DND-41 (cell line): Measurements from ENCODE around the gene POLR2J.

ENCODE experiments used
- ATAC-seq: fragments of 200-7000 bp; cut with Tn5 transposase; 3 replicates; pipeline ENCODE4 v1.9.1; 2021; ENCODE audit warnings: low read depth; ENCODE audit not compliant: insufficient read depth
- DNase-seq: peaks from one replicate; pipeline ENCODE4 v3.0.0-alpha.2; 2020
- H2AFZ ChIP-seq: 2 replicates; pipeline ENCODE4 v1.6.0; 2012; ENCODE audit warnings: low read depth, low read length
- H3K27ac ChIP-seq: 2 replicates; pipeline ENCODE4 v1.5.1; 2012; ENCODE audit warnings: low read length, inconsistent platforms
- H3K27me3 ChIP-seq: fragments of 200-600 bp; sonication (generic); 2 replicates; pipeline ENCODE4 v1.6.0; 2012; ENCODE audit warnings: low read length, mild to moderate bottlenecking, inconsistent platforms; ENCODE audit not compliant: insufficient read depth, poor library complexity
- H3K36me3 ChIP-seq: 2 replicates; pipeline ENCODE4 v1.5.1; 2012; ENCODE audit warnings: low read length, inconsistent platforms; ENCODE audit not compliant: insufficient read depth
- H3K4me1 ChIP-seq: 2 replicates; pipeline ENCODE4 v1.5.1; 2012; ENCODE audit warnings: mild to moderate bottlenecking, low read length; ENCODE audit not compliant: insufficient read depth
- H3K4me2 ChIP-seq: 2 replicates; pipeline ENCODE4 v1.6.0; 2012; ENCODE audit warnings: mild to moderate bottlenecking, moderate library complexity, low read length, inconsistent platforms; ENCODE audit not compliant: insufficient read depth
- H3K4me3 ChIP-seq, 2 experiments: fragments of 200-600 bp in 1 of 2; shearing (Covaris generic) in 1 of 2; 2 replicates each; pipeline ENCODE4 v1.5.1; 2012 to 2016; ENCODE audit warnings: inconsistent platforms in 2 of 2, low read length in 2 of 2, mild to moderate bottlenecking in 2 of 2, low read depth in 1 of 2, moderate library complexity in 1 of 2
- H3K79me2 ChIP-seq: 2 replicates; pipeline ENCODE4 v1.6.0; 2012; ENCODE audit warnings: low read length, inconsistent platforms; ENCODE audit not compliant: insufficient read depth
- H3K9ac ChIP-seq: 2 replicates; pipeline ENCODE4 v1.6.0; 2012; ENCODE audit warnings: low read depth, mild to moderate bottlenecking, inconsistent platforms, low read length, moderate library complexity
- H3K9me3 ChIP-seq: 2 replicates; pipeline ENCODE4 v1.5.1; 2012; ENCODE audit warnings: low read length, moderate library complexity, mild to moderate bottlenecking, inconsistent platforms; ENCODE audit not compliant: insufficient read depth, severe bottlenecking
- H4K20me1 ChIP-seq: 2 replicates; pipeline ENCODE4 v1.6.0; 2012; ENCODE audit warnings: low read length; ENCODE audit not compliant: insufficient read depth
- CTCF ChIP-seq: IDR thresholded peaks from 2 replicates; pipeline ENCODE4 v1.5.1; 2012; ENCODE audit warnings: borderline replicate concordance, low read length, moderate library complexity, mild to moderate bottlenecking; ENCODE audit not compliant: poor library complexity, severe bottlenecking; ENCODE audit errors: extremely low read depth
- EZH2 ChIP-seq: IDR thresholded peaks from 3 replicates; pipeline ENCODE4 v1.6.1; 2012; ENCODE audit warnings: borderline replicate concordance, low read depth, mild to moderate bottlenecking, moderate library complexity, low read length, inconsistent platforms; ENCODE audit not compliant: severe bottlenecking

POLR2J gene

GRCh38 chr7:102473271-102473991 lies 5.3 kb downstream of the POLR2J start:
- no peak for DNase-seq
- no peak overlapping the region for H3K27ac ChIP-seq
- H2AFZ ChIP-seq = no peak overlapping the region
- peaks cover 39% of the 10 kb centered on the region for H3K36me3 ChIP-seq
- no peak for TF ChIP-seq CTCF
- TF ChIP-seq EZH2 = no peak
- no peak for ATAC-seq
- peaks cover 3% of the 10 kb centered on the region; the same call in 1 of the 2 replicates for H3K4me1 ChIP-seq
- H3K4me2 ChIP-seq = no peak overlapping the region
- H4K20me1 ChIP-seq = peaks cover 9% of the 10 kb centered on the region; the same call in 1 of the 2 replicates
- no peak overlapping the region for H3K4me3 ChIP-seq
- H3K27me3 ChIP-seq = no peaks in the 10 kb centered on the region
- peaks cover 4% of the 10 kb centered on the region; the same call in 1 of the 2 replicates for H3K79me2 ChIP-seq
- H3K9ac ChIP-seq = no peak overlapping the region
- H3K9me3 ChIP-seq = no peaks in the 10 kb centered on the region

- Histone ChIP-seq H3K4me3 (no peak overlapping the region), H3K4me2 (no peak overlapping the region), H4K20me1 (peaks cover 14% of the 10 kb centered on the region), H3K9ac (no peak overlapping the region), H2AFZ (no peak overlapping the region), H3K79me2 (no peaks in the 10 kb centered on the region), H3K9me3 (no peaks in the 10 kb centered on the region), H3K27ac (no peak overlapping the region), H3K27me3 (no peaks in the 10 kb centered on the region), H3K4me1 (no peaks in the 10 kb centered on the region), H3K36me3 (peaks cover 46% of the 10 kb centered on the region)
- ATAC-seq (peak; percentile 20; the same call in 1 of the 3 replicates), DNase-seq (no peak)
- TF ChIP-seq EZH2 = no peak
- TF ChIP-seq CTCF = no peak
These were observed 6.3 kb downstream of the POLR2J start for GRCh38 chr7:102472126-102473041.

GRCh38 chr7:102471791-102472125 lies 7.0 kb downstream of the POLR2J start:
- no peak overlapping the region for H3K4me3 ChIP-seq
- H4K20me1 ChIP-seq = peaks cover 14% of the 10 kb centered on the region
- DNase-seq (no peak), ATAC-seq (no peak)
- H3K9me3 ChIP-seq = no peaks in the 10 kb centered on the region
- H3K9ac ChIP-seq = no peak overlapping the region
- no peak for TF ChIP-seq CTCF
- no peak for TF ChIP-seq EZH2
- peaks cover 48% of the 10 kb centered on the region for H3K36me3 ChIP-seq
- H3K4me1 ChIP-seq = peaks cover 6% of the 10 kb centered on the region; the same call in 1 of the 2 replicates
- no peak overlapping the region for H3K27ac ChIP-seq
- H3K27me3 ChIP-seq = no peaks in the 10 kb centered on the region
- no peak overlapping the region for H2AFZ ChIP-seq
- H3K79me2 ChIP-seq = 0 out of 2 replicates have a peak, but pooled peaks cover 2% of the 10 kb centered on the region
- H3K4me2 ChIP-seq = no peak overlapping the region
